GM19467 (cell line): Measurements from ENCODE around the gene LAMA4.

Source experiments
- ATAC-seq: cut with Tn5 transposase; IDR thresholded peaks from one replicate; pipeline ENCODE4 v1.9.1; 2021; ENCODE audit warnings: mild to moderate bottlenecking, moderate library complexity; ENCODE audit not compliant: unreplicated experiment

The LAMA4 gene

DNA sequence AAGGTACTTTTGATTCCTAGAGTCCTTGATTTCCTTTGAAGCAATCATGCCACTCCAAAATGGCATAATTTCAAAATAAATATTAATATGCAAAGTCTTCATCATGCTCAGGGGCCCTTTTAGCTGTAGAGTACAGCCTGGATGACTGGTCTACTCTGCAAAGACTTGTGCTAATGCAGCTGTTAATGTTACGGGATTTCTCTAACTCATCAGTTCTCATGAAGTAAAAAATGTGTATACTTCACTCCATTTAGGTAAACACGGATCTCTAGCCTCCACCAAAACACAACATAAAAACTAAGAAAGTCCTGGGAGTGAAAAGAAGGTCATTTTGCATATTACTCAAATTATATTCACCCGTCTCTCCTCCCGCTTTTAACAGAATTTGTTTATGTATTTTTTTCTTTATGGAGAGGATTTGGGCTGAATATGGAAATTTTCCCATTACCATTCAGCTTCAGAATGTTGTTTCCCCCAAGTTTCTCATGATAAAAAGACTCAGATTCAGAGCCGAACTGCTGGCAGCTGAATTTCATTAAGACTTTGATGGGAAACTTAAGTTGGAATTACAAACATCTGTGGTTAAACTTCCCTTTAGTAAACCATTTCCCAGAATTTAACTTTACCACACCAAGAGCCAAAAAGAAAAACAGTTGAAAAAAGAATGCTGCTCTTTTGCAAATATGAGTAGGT, 8.7 kb downstream of the LAMA4 start:
- ATAC-seq = no peak

DNA sequence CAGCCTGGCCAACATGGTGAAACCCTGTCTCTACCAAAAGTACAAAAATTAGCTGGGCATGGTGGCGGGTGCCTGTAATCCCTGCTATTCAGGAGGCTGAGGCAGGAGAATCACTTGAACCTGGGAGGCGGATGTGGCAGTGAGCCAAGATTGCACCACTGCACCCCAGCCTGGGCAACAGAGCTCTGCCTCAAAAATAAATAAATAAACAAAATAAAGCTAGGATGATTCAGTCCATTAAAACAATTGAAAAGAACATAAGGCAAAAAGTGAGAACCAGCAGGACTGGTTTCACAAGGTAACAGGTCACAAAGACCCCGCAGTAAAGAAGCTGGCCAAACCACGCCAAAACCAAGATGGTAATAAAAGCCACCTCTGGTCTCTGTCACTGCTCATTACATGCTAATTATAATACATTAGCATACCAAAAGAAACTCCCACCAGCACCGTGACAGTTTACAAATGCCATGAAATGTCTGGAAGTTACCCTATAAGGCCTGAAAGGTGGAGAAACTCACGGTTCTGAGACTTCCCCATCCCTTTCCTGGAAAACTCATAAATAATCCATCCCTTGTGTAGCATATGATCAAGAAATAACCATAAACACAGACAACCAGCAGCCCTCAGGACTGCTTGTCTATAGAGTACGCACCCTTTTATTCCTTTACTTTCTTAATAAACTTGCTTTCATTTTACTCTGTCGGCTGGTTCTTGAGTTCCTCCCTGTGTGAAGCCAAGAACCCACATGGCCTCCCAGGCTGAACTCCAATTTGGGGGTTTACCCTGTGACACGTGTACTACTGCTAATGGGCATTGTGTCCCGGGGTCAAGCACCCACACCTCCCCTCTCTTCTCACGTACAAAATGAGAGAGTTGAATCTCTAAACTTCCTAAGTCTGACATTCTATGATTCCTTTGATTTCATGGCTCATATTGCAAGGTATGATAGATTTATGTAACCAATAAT, 10.2 kb downstream of the LAMA4 start:
- no peak for ATAC-seq

- ATAC-seq = no peak
These were observed 12.4 kb downstream of the LAMA4 start for GRCh38 chr6:112241820-112242429.

- no peak for ATAC-seq
These were observed 16.8 kb downstream of the LAMA4 start for GRCh38 chr6:112237595-112237994.

DNA sequence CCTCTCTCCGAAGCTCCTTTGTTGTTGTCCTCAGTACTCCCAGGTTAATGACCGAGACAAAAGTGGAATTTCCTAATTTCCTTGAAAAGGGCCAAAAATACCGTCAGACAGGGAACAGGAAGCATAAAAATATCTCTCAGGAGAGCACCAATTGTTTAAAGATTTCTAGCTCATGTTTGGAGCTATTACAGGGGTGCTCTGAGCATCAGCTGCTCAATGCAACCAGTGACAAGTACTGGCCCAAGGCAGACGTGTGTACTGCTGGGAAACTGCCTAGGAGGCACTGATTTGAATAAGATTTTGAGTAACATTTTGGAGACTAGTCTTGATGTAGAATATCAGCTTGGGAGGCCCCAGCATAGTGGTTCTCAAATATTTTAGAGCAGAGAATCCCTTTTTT, 17.3 kb downstream of the LAMA4 start:
- ATAC-seq = no peak

- no peak for ATAC-seq
These were observed 18.4 kb downstream of the LAMA4 start for GRCh38 chr6:112235956-112236355.

- ATAC-seq = no peak
These were observed 19.8 kb downstream of the LAMA4 start for GRCh38 chr6:112234601-112235000.

- ATAC-seq = no peak
These were observed 20.5 kb downstream of the LAMA4 start for GRCh38 chr6:112233847-112234246.

DNA sequence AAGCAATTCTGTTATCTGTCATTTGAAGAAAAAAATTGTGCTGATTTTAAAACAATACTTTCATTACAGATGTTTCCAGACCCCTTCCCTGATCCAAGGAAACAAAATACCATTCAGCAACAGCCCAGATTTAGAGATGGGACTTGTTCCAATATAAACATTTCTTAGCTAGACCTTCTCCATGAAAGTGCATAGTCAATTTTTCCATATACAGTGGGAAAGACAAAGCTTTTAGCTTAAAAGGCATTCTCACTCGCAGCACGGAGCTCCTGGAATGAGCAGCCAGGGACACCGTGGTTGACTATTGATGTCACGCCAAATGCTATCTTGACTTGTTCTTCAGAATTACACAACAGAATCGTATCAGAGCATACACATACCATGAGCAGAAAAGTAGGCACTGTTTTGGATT, 21.5 kb downstream of the LAMA4 start:
- ATAC-seq = no peak

- no peak for ATAC-seq
These were observed 22.7 kb downstream of the LAMA4 start for GRCh38 chr6:112231594-112232060.

DNA sequence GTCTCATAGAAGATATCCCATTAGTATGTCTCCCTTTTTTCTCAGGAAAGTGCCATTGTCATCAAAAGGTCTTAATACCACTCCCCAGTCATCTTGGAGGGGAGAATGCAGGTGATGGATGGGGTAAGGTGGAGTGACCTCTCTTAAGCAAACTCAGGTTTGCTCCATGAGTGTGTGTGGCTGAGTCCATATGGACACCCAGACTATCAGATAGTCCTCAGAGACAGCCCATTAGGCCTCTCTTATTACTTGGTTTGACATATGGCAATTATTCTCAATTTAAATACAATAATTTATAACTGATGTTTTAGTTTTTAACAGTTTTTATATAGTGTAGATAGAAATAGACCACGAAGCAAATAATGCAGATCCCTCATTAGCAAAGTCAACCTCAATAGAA, 23.2 kb downstream of the LAMA4 start:
- ATAC-seq = no peak

- no peak for ATAC-seq
These were observed 25.7 kb downstream of the LAMA4 start for GRCh38 chr6:112228480-112229332.

DNA sequence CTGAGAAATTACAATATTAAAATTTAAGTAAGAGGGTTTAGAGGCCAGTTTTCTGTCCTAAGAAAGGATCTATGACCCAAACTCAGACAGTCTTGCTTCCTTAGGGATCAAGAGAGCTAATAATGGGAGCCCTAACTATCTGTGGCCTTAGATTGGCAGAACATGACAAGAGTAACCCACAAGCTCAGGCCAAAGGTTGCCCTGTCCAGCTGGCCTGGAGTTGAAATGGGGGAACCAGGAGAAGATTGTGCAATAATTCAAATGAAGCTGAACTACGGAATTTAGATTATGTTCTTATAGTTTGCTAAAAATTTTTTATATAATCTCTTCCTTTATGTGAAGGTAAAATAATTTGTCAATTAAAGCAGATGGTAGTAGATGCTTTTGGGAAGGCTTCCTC, 26.4 kb downstream of the LAMA4 start:
- no peak for ATAC-seq

DNA sequence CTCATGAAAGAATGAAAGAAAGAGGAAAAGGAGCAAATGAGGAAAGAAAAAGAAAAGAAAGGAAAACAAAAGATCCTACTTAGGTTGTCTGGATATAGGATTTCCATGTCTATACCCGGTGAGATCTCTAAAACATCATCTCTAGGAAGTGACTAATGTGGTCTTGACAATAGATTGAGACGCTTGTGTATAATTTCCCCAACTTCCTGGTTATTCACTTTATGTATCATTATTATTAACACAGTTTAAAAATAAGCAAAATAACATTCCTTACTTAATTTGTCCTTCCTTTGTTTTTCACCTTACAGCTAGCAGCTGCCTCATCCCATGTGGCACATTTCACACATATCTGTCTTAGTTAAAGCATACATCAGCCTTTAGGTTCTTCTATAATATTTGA, 27.0 kb downstream of the LAMA4 start:
- no peak for ATAC-seq

DNA sequence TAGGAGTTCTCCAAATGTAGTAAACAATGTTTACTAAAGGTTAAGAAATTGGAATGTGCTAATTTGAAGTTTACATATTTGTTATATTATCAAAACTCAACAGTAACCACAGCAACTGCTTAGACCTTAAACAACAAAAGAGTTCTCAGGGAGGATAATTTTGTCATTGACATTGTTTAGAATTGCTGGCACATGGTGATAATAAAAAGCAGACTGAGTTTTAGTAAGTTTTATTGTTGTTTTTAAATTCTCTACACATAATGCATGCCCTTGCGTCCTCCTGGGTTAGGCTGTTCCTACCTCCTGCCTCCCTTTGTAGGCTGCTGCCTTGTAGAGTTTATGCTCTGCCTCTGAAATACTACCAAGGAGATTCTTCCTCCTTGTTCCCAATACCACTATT, 28.7 kb downstream of the LAMA4 start:
- ATAC-seq = no peak

DNA sequence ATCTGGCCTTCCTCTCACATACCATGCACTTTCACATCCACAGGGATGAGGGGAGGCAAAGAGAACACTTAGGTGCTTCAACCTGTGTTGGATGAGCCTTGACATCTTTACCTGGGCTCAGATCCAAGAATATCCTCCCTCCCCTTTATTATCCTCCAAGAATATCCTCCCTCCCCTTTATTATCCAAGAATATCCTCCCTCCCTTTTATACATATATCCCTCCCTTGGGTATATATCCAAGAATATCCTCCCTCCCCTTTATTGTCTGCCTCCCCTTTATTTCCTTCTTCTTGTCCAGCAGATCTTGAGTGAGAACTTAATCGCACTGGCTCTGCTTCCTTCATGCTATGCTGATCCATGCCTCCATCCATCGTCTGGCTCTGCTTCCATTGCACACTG, 30.3 kb downstream of the LAMA4 start:
- no peak for ATAC-seq

DNA sequence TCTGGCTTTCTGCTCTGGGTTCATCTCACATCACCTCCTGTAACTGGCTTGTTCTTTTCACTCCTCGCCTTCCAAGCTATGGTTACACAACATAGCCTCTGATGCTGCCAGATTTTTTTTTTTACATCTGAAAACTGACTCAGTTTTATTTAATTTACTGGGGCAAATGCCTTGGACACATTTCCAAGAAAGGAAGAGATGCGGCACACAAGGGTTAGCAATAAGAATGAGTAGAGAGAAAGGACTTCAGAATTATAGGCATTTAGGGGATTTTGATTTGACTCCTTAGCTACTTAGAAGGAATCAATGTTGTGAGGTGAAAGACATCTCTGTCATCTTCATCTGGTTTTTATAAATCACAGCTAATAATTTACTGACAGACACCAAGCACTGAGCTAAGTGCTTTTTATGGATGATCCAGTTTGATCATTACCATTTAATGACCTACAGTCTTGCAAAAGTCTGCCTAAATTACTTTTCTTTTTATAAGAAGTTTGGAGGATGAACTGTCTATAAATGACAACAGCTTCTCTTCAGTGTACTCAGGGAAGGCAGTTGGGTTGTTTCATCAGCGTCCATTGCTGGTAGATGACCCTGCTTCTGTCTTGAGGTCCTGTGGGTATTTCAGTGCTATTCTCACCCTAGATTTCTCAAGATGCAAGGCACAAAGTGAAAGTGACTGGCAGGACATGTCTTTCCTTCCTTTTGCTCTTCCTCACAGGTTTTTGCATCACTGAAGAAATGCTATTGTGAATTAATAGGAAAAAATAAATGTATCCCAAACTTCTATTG, 31.1 kb downstream of the LAMA4 start:
- no peak for ATAC-seq

DNA sequence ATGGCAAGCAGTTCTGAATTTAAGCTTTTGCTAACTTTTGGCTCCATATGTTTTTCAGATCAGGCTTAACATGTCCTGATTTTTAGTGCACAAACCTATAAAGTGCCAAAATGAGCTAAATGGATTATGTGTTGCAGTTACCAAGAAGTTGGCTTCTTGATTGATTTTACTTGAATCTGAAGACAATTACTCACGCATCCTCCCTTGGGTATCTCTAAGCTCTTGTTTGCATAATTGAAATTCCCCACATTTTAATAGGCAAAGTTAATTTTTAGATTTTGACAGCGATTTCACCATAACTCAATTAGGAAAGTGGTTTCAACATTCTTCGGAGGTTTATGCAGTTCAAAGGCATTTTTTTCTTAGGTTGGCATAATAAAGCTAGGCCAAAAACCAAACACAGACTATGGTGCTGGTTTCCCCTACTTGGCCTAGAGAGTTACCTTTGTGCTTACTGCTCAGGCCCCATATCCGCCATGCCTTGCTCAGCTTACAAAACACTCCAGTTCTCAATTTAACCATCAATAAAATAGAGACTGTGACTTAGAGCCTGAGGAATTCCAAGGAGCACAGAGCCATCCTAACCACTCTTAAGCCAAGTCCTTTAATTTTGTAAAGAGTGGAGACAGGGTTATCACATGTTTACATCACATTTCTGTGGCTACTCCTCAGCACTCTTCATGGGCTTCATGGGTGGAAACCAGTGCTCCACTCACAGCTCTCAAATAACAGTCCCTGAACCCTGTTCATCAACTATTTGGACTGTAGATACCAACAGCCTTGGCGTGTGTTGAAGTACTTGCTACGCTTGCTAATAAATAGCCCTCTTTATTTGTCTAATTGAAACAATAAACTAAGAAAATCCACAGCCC, 32.1 kb downstream of the LAMA4 start:
- ATAC-seq = no peak

- ATAC-seq = no peak
These were observed 32.8 kb downstream of the LAMA4 start for GRCh38 chr6:112221561-112221960.
